ENCODE data around the gene GTF3A.

GTF3A gene

DNA sequence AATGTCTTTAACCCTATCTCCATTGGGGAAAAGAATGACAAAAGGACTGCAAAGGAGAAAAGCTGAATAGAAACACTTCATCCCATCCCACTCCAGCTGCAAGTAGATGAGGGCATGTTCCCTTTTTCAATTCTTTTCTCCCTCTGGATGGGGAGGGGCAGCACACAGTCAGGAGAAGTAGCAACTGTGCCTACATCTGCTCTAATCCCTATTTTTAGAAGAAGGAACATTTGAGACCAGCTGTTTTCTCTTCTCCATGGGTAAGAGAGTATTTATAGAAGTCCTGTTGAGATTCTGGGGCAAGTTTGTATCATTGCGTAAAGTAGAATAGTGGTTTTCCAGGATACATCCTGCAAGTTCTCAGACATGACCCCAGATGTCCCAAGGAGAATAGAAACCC is 9.3 kb upstream of the GTF3A start:
- no peak for DNase-seq (ENCODE audit: low read depth, low spot score)
- in situ Hi-C loops (cut with HindIII; ENCODE audit: low sequenced_read_pairs) = no loop called here
- TF ChIP-seq, protein P1, sequence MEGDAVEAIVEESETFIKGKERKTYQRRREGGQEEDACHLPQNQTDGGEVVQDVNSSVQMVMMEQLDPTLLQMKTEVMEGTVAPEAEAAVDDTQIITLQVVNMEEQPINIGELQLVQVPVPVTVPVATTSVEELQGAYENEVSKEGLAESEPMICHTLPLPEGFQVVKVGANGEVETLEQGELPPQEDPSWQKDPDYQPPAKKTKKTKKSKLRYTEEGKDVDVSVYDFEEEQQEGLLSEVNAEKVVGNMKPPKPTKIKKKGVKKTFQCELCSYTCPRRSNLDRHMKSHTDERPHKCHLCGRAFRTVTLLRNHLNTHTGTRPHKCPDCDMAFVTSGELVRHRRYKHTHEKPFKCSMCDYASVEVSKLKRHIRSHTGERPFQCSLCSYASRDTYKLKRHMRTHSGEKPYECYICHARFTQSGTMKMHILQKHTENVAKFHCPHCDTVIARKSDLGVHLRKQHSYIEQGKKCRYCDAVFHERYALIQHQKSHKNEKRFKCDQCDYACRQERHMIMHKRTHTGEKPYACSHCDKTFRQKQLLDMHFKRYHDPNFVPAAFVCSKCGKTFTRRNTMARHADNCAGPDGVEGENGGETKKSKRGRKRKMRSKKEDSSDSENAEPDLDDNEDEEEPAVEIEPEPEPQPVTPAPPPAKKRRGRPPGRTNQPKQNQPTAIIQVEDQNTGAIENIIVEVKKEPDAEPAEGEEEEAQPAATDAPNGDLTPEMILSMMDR (IDR thresholded peaks at IDR 0.05; ENCODE audit: low read depth, low read length) = no peak
- H3K4me3 ChIP-seq (ENCODE audit: low read depth, low read length) = no peak overlapping the region

DNA sequence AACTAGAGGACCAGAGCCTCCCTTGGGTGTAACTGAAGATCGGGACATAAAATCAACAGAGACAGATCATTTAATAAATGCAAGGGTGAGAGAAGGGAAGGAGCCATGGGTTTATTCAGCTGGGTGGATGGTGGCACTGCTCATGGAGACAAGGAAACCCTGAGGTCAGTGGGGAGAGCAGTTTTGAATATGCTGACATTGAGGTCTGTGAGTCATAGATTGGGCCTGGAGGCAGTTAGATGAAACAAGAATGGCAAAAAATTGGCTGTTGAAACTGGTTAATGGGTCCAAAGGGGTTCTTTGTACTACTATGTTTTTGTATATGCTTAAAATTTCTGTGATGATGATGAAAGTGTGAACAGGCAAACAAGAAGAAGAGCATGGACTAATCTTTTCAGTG is 5.1 kb upstream of the GTF3A start:
- H3K4me3 ChIP-seq (ENCODE audit: low read depth, low read length) = no peak overlapping the region
- in situ Hi-C loops (cut with HindIII; ENCODE audit: low sequenced_read_pairs) = no loop called here
- TF ChIP-seq, protein P1 (IDR thresholded peaks at IDR 0.05; ENCODE audit: low read depth, low read length) = no peak
- DNase-seq (ENCODE audit: low read depth, low spot score) = no peak

DNA sequence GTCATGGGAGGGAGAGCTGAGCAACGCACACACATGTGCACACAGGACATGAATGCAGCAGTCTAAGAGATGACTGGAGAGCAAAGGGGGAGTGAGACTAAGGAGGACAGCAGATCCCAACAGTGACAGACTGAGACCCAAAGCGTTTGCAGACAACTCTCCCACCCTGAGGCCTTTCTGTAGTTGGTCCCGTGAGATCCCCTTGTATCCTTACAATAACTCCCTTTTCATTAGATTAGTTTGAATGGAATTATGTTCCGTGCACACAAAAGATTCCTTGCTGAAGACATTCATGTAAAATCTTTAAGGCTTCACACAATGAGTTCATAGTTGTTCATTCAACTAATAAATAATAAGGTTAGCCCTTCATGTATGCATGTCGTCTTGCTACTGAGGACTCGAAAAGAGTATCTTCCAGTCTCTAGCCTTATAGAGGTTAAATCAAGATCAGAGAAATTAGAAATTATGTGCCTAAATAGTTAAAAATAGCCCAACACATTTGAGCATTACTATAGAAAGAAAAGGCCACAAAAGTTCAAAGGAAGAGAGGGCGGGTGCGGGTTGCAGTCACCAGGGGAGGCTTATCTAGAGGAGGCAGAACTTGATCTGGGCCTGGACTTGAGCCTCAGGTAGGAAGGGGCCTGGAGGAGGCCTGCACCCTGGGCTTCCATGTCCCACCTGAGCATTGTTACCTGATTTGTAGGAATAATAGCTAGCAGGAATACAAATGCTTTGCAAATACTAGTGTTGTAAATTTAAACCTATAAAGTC is 3.1 kb upstream of the GTF3A start:
- no peak for DNase-seq (ENCODE audit: low read depth, low spot score)
- in situ Hi-C loops (cut with HindIII; ENCODE audit: low sequenced_read_pairs) = no loop called here
- no peak overlapping the region for H3K4me3 ChIP-seq (ENCODE audit: low read depth, low read length)
- TF ChIP-seq, protein P1 (IDR thresholded peaks at IDR 0.05; ENCODE audit: low read depth, low read length) = no peak

DNA sequence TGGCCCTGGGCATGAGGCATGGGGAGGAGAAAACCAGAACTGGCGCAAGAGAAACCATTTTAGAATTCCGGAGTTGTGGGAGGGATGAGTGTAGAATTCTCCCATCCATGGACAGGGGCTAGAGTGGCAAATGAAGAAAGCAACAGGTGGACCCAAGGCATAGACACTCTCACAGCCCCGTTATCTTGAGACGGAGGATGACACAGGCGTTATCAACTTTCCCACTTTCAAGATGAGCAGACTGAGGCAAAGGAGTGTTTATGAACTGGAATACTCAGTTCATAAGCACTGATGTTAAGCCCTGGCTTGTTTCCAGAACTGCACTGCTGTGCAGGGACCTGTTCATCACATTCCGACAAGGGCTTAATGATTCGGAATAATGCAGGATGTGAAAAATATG is 1.1 kb upstream of the GTF3A start:
- no peak overlapping the region for H3K4me3 ChIP-seq (ENCODE audit: low read depth, low read length)

DNA sequence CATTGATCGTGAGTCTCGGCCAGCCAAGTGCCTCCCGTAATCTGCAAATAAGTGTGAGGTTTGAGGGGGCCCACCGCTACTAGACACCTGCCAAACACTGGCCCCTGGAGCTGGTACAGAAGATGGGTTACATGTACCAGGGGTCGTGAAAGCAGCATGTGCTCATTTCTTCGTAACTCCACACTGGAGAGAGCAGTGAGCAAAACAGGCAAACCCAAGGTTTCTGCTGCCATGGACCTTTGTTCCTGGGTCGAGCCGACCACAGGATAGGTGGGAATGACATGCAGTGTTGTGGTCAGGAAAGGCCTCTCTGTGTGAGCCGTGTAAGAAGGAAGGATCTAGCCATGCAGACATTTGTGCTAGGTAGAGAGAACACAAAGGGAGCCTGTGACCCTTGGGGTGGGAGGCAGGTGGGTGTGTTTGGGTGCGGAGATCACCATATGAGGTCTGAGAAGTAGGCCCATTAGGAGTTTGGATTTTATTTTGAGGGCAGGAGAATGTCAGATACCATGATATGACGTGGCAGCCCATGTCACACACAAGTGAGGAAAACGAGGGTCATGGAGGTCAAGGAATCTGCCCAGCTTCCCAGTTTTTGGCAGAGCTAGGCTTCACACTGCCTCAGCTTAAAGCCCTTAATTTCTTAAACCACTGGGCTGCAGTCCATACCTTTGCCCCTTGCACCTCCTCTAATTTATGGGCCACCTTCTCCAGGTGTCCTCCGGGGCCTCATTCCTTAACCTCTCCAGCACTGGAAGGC is 919 bp downstream of the GTF3A start:
- H3K4me3 ChIP-seq (ENCODE audit: low read depth, low read length) = peak overlapping the region; percentile 60
- DNase-seq (ENCODE audit: low read depth, low spot score) = no peak
- TF ChIP-seq, protein P1 (IDR thresholded peaks at IDR 0.05; ENCODE audit: low read depth, low read length) = no peak
- in situ Hi-C loops (cut with HindIII; ENCODE audit: low sequenced_read_pairs) = no loop called here

More for the DNA sequence above, 1.1 kb upstream of the GTF3A start:
- in situ Hi-C loops (cut with HindIII; ENCODE audit: low sequenced_read_pairs) = no loop called here
- TF ChIP-seq, protein P1 (IDR thresholded peaks at IDR 0.05; ENCODE audit: low read depth, low read length) = no peak
- no peak for DNase-seq (ENCODE audit: low read depth, low spot score)

DNA sequence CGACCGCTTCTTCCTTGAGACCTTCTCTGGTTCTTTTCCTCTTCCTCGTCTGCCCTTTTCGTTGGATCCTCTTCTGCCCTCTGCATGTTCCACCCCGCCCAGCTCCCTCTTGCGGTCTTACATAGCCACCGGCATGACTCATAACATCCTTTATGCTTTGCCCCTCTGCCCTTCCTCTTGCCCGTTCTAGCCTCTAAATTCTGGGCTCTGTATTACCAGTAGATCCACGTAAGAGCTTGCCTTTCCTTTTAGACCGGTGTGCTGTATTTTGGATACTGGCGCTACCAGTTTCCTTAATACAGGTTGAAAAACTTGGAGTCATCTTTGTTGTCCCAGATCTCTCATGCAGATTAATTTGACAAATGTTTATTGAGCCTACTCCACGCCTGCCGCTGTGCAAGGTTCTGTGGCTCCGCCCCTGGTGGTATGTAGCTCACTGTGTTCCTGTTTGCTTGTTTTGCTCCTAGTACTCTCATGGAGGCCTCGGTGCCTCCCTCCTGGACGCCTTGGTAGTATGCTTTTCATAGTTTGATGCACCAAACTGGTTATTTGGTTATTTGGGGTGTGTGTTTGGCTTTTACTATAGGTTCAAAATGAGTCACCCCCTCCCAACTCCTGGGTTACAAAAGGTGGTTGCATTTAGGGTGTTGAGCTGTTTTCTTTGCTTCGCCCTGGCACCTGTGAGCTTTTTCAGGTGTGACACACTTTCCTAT is 1.7 kb downstream of the GTF3A start:
- in situ Hi-C loops (cut with HindIII; ENCODE audit: low sequenced_read_pairs) = no loop called here
- DNase-seq (ENCODE audit: low read depth, low spot score) = peak; percentile 78
- TF ChIP-seq, protein P1 (IDR thresholded peaks at IDR 0.05; ENCODE audit: low read depth, low read length) = peak; percentile 41

More for the DNA sequence above, 1.7 kb downstream of the GTF3A start:
- H3K4me3 ChIP-seq (ENCODE audit: low read depth, low read length) = peak overlapping the region; percentile 60
